NCI-H187 treated with DMSO at 0.1 percent for 48 hours (cell line): ENCODE measurements around the gene FAM193A.
A peak's percentile ranks its signal among the peaks of the same experiment; 100 is the strongest.
"Not testable (repeated sequence)": the region's sequence is repeated elsewhere in the genome, so short reads cannot be mapped to it uniquely, and the experiment has no call there.

Source experiments
- DNase-seq: peaks from one replicate; lab custom pipeline; 2025; lab: John Stamatoyannopoulos, UW

Gene FAM193A

GRCh38 chr4:2750719-2751605 is 214.5 kb downstream of the FAM193A start:
- no peak for DNase-seq

DNA sequence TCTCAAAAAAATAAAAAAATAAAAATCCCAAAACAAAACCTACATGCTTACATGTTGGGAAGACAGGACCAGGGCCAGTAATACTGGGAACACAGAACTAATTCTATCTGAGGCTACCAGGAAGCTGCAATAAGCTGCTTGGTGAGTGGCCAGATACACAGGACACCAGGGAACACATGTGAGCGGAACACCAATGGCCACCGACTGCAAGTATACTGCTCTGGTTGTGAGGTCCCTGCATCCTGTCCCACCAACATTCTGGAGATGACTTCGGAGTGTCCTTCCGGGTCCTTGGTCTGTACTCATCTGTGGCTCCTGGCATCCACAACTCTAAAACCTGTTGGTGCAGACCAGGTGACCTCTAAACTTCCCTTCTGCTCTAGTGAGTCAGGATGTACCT is 217.0 kb downstream of the FAM193A start:
- DNase-seq, result no peak

DNA sequence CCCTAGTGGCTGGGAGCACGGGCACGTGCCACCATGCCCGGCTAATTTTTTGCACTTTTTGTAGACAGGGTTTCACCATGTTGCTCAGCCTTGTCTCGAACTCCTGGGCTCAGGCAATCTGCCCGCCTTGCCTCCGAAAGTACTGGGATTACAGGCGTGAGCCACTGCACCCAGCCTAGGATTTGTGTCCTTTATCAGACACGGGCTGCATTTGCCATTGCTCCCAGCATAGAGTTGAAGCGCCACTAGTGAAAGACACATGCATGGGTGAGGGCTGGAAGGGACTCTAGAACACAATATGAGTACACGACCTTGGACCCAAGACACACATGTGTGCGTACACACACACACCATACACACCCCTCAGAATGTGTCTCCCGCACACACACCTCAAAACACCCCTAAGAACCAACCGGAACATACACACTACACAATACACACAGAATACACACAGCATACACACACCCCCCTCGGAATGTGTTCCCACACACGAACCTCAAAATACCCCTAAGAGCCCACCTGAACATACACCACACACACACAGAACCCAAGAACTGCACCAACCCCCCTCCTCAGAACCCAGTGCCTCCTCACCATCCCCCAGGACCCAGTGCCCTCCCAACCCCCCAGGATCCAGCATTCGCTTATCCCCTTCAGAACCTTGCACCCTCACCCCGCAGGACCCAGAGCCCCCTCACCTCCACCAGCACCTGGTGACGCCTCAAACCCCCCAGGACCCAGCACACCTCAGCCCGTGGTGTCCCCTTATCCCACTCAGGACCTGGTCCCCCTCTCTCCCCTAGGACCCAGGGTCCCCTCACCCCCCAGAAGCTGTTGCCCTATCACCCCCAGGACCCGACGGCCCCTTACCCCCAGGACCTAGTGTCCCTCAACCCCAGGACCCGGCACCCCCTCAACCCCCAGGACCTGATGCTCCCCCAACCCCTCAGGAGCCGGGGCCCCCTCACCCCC is 218.7 kb downstream of the FAM193A start:
- no peak for DNase-seq

- DNase-seq, result peak; percentile 12
Observed at GRCh38 chr4:2755821-2756690, 219.6 kb downstream of the FAM193A start, which contains the start of gene TNIP2. TSS of gene TNIP2 (minus strand) at chr4:2756336. CDS start at chr4:2756289, 47 bp downstream.

- no peak for DNase-seq
Observed at GRCh38 chr4:2756691-2757350, 220.4 kb downstream of the FAM193A start.

DNA sequence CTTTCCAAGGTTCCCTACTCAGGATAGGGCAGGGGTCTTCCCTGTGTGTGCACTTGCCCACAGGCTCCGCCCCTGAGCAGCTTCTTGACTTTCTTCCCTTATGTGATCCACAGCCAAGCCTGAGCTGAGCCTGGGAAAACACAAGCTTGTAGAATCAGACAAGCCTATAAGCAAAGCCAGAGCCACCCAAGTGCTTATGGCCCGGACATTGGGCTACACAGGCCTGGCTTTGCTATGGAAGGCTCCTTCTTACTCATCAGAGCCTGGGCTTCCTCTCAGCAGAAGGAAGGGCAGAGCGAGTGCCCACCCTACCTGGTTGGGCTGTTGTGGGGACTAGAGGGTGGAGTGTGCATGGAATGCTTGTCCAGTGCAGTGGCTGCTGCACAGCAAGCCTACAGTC is 221.0 kb downstream of the FAM193A start:
- DNase-seq, result no peak

DNA sequence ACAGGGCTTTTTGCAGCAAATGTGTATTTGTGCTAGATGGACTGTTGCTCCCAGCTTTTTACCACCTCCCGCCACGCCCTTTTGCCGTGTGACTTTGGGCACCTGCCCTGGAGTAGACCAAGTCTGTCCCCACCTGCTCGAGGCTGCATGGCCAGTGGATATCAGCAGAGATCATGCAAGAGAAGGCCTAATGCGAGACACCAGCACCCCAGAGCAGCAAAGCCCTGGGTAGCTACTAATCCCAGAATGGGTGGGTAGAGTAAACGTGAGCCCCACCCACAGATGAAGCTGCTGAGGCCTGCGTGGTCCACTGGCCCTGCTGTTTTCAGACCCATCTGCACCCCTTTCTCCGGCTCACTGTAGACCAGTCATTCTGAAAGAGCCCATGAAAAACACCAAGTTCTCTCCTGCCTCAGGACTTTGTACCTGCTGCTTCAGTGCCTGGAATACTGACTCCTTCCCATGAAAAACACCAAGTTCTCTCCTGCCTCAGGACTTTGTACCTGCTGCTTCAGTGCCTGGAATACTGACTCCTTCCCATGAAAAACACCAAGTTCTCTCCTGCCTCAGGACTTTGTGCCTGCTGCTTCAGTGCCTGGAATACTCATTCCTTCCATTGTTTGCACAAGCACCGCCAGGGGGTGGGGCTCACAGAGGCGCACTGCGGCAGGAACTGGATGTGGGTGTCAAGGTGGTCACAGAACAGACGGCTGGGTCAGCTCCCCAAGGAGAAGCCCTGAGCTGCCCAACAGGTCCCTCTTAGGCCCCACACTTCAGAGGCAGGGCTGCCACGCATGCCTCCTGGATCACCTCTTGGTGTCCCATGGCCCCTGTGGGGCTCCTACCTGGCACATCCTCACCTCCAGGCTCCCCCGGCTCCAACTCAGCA is 224.8 kb downstream of the FAM193A start:
- no peak for DNase-seq

DNA sequence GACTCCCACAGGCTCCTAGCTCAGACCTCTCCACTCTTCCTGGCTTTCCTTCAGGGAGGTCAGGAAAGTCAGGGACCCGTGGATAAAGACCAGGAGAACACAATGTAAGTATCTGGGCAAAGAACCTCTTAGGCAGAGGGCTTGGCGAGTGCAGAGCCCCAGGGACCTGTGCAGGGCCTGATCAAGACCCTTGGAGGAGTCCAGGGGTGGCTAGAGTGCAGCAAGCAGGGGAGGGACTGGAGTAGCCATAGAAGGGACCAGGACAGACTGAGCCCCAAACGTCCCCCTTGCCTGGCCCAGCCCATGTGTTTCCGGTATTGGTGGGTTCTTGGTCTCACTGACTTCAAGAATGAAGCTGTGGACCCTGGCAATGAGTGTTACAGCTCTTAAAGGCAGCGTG is 225.6 kb downstream of the FAM193A start:
- no peak for DNase-seq

DNA sequence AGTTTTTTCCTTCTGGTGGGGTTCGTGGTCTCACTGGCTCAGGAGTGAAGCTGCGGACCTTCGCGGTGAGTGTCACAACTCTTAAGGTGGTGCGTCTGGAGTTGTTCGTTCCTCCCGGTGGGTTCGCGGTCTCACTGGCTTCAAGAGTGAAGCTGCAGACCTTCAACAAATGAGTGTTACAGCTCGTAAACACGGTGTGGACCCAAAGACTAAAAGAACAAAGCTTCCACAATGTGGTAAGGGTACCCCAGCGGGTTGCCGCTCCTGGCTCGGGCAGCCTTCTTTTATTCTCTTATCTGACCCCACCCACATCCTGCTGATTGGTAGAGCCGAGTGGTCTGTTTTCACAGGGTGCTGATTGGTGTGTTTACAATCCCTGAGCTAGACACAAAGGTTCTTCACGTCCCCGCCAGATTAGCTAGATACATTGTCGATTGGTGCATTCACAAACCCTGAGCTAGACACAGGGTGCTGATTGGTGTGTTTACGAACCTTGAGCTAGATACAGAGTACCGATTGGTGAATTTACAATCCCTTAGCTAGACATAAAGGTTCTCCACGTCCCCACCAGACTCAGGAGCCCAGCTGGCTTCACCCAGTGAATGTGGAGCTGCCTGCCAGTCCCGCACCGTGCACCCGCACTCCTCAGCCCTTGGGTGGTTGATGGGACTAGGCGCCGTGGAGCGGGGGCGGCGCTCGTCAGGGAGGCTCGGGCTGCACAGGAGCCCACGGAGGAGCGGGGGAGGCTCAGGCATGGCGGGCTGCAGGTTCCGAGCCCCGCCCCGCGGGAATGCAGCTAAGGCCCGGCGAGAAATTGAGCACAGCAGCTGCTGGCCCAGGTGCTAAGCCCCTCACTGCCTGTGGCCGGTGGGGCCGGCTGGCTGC is 226.3 kb downstream of the FAM193A start:
- DNase-seq, result not testable (repeated sequence)

DNA sequence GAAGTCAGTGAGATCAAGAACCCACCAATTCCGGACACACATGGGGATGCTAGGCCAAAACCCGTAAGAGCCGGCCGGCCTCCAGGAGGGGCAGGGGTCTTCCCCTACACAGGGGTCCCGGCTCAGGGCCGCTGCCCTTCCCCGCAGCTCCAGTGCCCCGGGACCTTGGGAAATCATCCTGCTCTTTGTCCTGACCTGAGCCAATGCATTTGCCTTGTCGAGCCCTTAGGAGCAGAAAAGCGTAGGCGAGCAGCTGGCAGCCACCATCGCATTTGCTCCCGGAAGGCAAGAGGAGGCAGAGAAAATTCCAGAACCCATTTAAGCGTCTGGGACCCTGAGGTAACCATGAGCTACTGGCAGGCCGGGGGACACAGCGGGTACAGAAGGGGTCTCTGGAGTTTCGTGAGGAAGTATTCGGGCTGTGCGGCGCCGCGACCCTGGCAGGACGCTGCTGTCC is 227.1 kb downstream of the FAM193A start:
- no peak for DNase-seq

DNA sequence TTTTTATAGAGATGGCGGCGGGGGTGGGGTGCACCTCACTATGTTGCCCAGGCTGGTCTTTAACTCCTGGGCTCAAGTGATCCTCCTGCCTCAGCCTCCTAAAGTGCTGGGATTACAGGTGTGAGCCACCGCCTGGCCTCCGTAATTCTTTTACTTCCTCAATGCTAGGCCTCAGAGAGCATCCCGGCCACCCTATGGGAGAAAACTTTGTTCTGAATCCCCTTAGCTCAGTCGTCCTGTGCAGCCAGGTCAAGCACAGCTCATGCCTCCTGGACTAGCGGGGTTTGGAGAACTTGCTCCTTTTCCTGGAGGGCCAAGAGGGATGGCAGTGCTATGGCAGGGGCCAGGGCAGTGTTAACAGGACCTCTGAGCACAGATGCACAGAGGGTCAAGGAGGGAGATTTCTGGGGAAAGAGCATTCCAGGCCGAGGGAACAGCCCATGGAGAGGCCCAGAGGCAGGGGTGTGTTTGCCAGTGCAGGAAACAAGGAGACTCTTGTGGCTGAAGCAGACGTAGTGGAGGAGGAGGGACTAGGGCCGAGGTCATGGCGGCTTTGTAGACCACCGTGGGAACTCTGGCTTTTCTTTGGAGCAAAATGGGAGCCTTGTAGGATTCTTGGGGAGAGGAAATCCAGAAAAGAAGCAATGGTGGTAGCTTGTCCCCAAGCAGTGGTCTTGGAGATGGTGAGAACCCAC is 229.5 kb downstream of the FAM193A start:
- DNase-seq, result no peak

DNA sequence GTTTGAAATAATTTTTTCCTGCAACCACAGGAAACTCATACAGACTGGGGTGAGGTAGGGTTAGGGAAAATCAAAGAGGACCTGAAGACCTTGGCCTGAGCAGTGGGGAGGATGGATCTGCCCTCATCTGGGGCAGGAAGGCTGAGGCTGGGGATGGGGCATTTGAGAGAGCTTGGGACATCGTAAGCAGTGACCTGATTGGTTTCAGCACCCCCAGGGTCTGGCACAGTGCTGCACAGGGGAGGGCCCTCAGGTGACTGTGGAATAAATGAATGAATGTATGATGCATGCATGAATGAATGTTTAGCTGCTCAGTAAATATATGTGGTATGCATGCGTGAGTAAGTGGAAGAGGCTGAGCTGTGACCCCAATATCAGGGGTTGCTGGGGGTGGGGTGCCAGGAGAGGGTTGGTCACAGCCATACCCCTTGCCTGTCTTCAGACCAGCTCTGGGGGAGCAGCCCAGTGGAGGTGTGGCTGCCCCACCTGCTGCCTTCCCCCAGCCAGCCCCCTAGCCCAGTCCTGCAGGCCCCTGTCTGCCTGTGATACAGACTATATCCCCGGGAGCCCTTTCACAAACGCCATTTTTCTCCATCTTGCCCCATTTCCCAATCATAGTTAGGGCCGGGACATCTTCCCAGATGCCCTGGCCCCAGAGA is 230.7 kb downstream of the FAM193A start:
- no peak for DNase-seq

DNA sequence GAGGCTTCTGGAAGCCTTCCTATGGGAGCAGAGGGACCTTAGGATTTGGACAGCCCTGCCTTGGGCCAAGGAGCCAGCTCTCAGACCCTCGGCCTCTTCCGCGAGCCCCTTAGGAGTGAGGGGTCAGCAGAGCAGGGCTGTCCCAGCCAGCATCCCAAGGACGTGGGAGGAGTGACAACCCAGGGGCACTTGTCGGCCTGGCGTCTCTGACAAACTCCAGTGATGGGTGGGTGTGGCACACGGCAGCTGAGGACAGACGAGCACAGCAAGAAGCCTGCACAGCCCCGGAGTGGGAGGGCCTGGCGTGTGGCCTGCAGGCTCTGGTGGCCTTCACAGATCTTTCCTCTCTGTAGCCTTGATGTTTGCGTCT is 231.2 kb downstream of the FAM193A start:
- no peak for DNase-seq

DNA sequence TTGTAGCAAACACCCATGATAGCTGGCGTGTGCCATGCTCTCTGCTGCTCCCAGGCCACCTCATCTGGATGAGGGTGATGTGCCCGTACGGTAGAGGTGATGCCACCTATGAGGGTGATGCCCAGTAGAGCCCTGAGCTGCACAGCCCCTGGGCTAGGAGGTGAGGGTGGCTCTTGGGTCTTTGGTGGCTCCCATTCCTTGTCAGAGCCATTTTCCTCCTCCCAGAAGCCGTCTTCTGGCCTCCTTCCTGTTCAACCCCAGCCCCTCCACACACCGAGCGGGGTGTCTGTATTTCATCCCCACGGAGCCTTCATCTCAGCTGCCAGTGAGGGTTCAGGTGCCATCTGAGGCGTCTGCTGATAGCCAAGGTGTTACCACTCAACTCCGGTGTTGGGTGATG is 231.7 kb downstream of the FAM193A start:
- DNase-seq, result no peak

- DNase-seq, result no peak
Observed at GRCh38 chr4:2768921-2769336, 232.5 kb downstream of the FAM193A start.

DNA sequence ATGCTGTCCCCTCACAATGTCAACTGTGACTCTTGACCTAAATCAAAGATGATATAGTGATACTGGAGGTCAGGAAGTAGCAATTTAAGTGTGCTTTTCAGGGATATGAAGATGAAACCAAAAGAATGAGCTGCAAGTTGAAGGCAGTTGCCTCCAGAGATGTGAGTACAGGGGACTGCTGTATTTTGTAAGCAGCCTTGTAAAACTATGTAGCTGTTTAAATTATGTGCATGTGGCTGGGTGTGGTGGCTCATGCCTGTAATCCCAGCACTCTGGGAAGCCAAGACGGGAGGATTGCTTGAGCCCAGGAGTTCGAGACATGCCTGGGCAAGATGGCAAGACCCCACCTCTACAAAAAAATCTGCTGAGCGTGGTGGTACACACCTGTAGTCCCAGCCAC is 234.8 kb downstream of the FAM193A start:
- no peak for DNase-seq

DNA sequence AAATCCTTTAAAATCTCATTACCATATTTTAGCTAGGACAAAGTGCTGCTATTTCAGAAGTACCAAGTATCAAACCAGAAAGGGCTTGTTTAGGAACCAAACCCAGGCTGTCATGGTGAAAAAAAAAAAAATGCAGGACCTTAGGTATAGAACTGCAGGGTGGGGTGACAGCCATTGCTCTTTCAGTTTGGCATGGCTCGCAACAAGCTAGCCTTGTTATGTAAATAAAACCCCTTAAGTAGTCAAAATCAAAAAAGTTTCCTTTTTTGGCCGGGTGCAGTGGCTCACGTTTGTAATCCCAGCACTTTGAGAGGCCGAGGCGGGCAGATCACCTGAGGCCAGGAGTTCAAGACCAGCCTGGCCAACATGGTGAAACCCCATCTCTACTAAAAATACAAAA is 244.2 kb downstream of the FAM193A start:
- DNase-seq, result not testable (repeated sequence)

DNA sequence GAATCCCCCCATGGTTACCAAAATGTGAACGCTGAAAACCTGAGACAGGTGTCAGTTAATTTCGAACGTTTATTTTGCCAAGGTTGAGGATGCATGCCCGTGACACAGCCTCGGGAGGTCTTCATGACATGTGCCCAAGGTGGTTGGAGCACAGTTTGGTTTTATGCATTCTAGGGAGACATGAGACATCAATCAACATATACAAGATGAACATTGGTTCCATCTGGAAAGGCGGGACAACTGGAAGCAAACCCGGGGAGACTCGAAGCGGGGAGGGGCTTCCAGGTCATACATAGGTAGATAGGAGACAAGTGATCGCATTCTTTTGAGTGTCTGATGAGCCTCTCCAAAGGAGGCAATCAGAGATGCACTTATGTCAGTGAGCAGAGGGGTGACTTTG is 245.5 kb downstream of the FAM193A start:
- DNase-seq, result no peak
